HG03064 (cell line): ENCODE measurements around the gene CNTNAP3.
"Not testable (repeated sequence)": the region's sequence is repeated elsewhere in the genome, so short reads cannot be mapped to it uniquely, and the experiment has no call there.

ENCODE experiments used
- ATAC-seq: cut with Tn5 transposase; IDR thresholded peaks from one replicate; pipeline ENCODE4 v1.9.1; 2021; ENCODE audit warnings: low read depth; ENCODE audit not compliant: unreplicated experiment

CNTNAP3 gene

DNA sequence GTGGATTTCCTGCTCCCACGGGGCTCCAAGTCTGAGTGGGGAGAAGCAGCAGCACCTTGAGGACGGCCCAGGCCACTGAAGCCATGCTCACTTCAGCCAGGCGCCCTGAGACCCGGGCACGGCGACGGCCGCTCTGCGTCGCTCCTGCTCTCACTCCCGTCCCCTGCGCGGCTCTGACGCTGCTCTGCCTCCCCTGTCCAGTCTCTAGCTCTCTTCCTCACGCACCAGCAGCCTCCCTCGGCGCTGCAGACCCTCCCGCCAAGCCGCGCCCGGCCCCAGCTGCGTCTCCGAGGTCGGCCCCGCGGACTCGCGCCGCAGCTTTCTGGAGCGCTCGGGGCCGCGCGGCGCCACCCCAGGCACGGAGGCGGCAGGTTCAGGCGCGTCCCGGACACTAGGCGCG lies at the start of gene CNTNAP3:
Gene CNTNAP3 (minus strand): TSS at position 188 of the 400 bp plus-strand sequence. CDS start 103 bp downstream, at position 85.
- ATAC-seq: not testable (repeated sequence)

- ATAC-seq: not testable (repeated sequence)
Measured at GRCh38 chr9:39279995-39280394, 8.0 kb downstream of the CNTNAP3 start.

- ATAC-seq: not testable (repeated sequence)
Measured at GRCh38 chr9:39242513-39242912, 45.5 kb downstream of the CNTNAP3 start.

GRCh38 chr9:39232130-39232991 lies 55.6 kb downstream of the CNTNAP3 start:
- ATAC-seq: not testable (repeated sequence)

DNA sequence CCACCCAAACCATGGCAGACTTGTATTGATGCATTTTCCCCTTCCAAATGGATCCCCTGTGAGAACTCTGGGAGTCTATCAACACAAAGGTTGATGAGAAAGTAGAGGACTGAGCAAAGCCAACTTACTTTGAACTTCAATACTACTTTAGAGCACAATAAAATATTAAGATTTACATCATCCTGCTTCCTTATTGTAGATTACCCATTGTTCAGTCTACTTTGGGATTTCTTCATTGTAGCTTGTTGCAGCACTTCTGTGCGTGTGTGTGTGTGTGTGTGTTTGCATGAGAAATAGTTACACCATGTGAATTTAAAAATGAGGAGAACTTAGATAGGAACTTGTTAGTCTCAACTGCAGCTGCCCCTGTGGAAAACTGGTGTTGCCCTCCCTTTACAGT lies 72.0 kb downstream of the CNTNAP3 start:
- ATAC-seq: not testable (repeated sequence)

DNA sequence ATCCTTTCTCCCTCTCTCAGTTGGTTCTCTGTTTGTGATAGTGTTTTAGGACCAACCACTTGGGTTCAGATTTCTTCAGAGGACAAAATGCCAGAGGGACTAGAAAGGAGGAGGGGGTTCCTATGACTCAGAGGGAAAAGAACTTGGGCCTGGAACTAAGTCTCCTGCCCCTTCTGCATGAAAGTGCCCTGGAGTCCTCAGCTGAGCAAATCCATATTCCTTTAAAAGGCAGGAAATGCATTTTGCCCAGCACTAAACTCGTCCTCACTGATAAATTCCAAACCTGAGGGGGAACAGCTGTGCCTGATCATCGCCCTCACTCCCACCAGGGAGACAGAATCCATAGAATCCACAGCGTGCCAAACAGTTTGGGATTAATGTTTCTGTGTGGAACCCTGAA lies 78.2 kb downstream of the CNTNAP3 start:
- not testable (repeated sequence) for ATAC-seq

GRCh38 chr9:39206643-39207042 lies 81.3 kb downstream of the CNTNAP3 start:
- not testable (repeated sequence) for ATAC-seq

DNA sequence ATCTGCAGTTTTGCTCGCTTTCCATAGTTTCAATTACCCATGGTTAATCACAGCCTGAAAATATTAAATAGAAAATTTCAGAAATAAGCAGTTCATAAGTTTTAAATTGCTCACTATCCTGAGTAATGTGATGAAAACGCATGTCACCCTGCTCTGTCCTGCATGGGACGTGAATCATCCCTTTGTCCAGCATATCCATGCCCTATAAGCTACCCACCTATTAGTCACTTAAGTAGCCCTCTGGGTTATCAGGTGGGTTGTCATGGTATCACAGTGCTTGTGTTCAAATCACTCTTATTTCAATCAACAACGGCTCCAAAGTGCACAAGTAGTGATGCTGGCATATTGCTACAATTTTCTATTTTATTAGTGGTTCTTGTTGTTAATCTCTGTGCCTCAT lies 82.1 kb downstream of the CNTNAP3 start:
- ATAC-seq: not testable (repeated sequence)

- not testable (repeated sequence) for ATAC-seq
Measured at GRCh38 chr9:39200412-39200811, 87.6 kb downstream of the CNTNAP3 start.

- ATAC-seq: not testable (repeated sequence)
Measured at GRCh38 chr9:39198000-39198709, 89.8 kb downstream of the CNTNAP3 start.

GRCh38 chr9:39171370-39171769 lies 116.6 kb downstream of the CNTNAP3 start:
- ATAC-seq: not testable (repeated sequence)

- not testable (repeated sequence) for ATAC-seq
Measured at GRCh38 chr9:39157714-39158113, 130.3 kb downstream of the CNTNAP3 start.

DNA sequence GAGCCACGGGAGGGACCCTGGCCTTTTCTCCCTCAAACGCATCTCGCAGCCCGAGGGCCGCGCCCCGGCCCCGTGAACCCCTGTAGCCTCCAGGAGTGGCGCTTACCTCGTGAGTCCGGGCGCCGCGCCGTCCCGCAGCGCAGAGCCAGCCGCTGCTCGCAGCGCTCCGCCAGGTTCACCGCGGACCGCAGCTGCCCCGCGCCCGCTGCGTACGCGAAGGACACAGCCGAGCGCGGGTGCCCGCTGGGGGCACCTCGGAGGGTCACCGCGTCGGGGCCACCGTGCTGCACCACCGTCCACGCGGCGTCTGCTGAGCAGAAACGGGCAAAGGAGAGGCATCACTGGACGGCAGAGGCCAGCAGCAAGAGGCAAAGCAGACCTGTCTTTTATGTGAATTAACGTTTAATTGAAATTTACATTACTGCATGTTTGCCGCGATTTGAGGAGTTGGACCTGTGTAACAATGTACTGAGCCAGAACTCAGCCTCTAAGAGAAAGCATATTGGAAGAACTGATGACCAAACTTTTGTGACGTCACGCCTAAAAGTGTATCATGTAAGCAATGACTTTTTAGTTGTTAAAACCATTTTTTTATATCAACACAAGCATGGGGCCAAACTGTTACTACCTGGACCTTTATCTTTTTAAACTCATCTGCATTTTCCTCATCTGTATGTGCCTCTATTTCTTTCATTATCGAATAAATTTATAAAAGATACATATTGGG lies 155.0 kb downstream of the CNTNAP3 start:
- ATAC-seq: not testable (repeated sequence)

GRCh38 chr9:39121401-39121800 lies 166.6 kb downstream of the CNTNAP3 start:
- not testable (repeated sequence) for ATAC-seq

GRCh38 chr9:39111746-39112145 lies 176.2 kb downstream of the CNTNAP3 start:
- ATAC-seq: not testable (repeated sequence)

- no peak for ATAC-seq
Measured at GRCh38 chr9:39108145-39108544, 179.8 kb downstream of the CNTNAP3 start.

DNA sequence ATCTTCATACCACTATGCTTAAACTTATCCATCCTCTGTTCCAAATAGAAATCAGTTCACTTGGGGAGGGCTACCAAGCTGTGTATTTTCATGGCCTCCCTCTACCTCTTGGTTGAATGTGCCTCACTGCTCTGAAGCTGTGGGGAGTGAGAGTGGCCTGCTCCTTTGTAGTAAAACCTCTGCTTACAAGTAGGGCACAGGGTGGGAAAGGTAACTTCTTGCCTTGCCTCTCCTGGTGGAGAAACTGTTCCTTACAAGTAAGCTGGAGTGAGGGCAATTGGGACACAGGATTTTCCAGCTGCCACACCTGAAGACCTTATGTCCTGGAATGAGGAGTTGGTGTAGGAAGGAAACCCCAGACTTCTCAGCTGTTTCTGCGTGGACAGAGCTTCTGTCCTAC lies 190.8 kb downstream of the CNTNAP3 start:
- ATAC-seq: not testable (repeated sequence)

DNA sequence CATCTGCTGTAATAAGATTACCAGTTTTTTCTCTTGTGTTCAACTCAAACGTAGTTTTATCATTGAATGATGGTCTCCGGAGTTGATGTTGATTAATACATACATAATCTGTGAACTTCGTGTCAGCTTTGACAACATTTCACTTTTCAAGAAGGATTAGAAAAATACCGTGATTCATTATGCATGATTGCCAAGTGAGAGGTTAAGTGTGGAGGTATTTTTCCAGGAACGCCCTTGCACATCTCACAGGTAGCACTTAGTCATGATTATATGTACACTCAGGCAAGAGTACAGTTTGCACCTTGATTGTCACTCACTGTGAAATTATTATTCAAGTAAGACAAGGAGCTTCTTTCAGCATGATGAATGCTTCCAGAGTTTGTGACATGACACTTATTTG lies 202.7 kb downstream of the CNTNAP3 start:
- not testable (repeated sequence) for ATAC-seq

- not testable (repeated sequence) for ATAC-seq
Measured at GRCh38 chr9:39082574-39082973, 205.4 kb downstream of the CNTNAP3 start.

- ATAC-seq: not testable (repeated sequence)
Measured at GRCh38 chr9:39080081-39080480, 207.9 kb downstream of the CNTNAP3 start.
